ENCODE results near the gene CCDC33.
"Not testable (repeated sequence)": the region's sequence is repeated elsewhere in the genome, so short reads cannot be mapped to it uniquely, and the experiment has no call there.

Gene CCDC33

GRCh38 chr15:74336061-74337005 is 100.2 kb downstream of the CCDC33 start:
- DNase-seq (ENCODE audit: low spot score) = no peak

- no peak for DNase-seq (ENCODE audit: low spot score)
Measured at GRCh38 chr15:74337146-74337545, 101.0 kb downstream of the CCDC33 start.

- DNase-seq (ENCODE audit: low spot score) = no peak
Measured at GRCh38 chr15:74337607-74338211, 101.6 kb downstream of the CCDC33 start.

GRCh38 chr15:74338676-74339075 is 102.5 kb downstream of the CCDC33 start:
- DNase-seq (ENCODE audit: low spot score) = no peak

- DNase-seq (ENCODE audit: low spot score) = no peak
Measured at GRCh38 chr15:74339371-74339770, 103.2 kb downstream of the CCDC33 start.

- DNase-seq (ENCODE audit: low spot score) = no peak
Measured at GRCh38 chr15:74340150-74340549, 104.0 kb downstream of the CCDC33 start.

GRCh38 chr15:74343127-74343796 is 107.1 kb downstream of the CCDC33 start:
- DNase-seq (ENCODE audit: low spot score) = no peak

- no peak for DNase-seq (ENCODE audit: low spot score)
Measured at GRCh38 chr15:74343797-74344127, 107.6 kb downstream of the CCDC33 start.

- DNase-seq (ENCODE audit: low spot score) = no peak
Measured at GRCh38 chr15:74345051-74345450, 108.9 kb downstream of the CCDC33 start.

- DNase-seq (ENCODE audit: low spot score) = no peak
Measured at GRCh38 chr15:74347757-74348250, 111.7 kb downstream of the CCDC33 start.

GRCh38 chr15:74349241-74349778 is 113.2 kb downstream of the CCDC33 start:
- no peak for DNase-seq (ENCODE audit: low spot score)

- no peak for DNase-seq (ENCODE audit: low spot score)
Measured at GRCh38 chr15:74350295-74351275, 114.5 kb downstream of the CCDC33 start.

GRCh38 chr15:74351670-74352069 is 115.5 kb downstream of the CCDC33 start:
- no peak for DNase-seq (ENCODE audit: low spot score)

- DNase-seq (ENCODE audit: low spot score) = no peak
Measured at GRCh38 chr15:74352393-74352910, 116.3 kb downstream of the CCDC33 start.

GRCh38 chr15:74353992-74354391 is 117.9 kb downstream of the CCDC33 start:
- not testable (repeated sequence) for DNase-seq (ENCODE audit: low spot score)

- DNase-seq (ENCODE audit: low spot score) = not testable (repeated sequence)
Measured at GRCh38 chr15:74356050-74356449, 119.9 kb downstream of the CCDC33 start.

GRCh38 chr15:74357514-74357913 is 121.4 kb downstream of the CCDC33 start:
- DNase-seq (ENCODE audit: low spot score) = not testable (repeated sequence)

- DNase-seq (ENCODE audit: low spot score) = not testable (repeated sequence)
Measured at GRCh38 chr15:74359376-74359775, 123.2 kb downstream of the CCDC33 start.

- not testable (repeated sequence) for DNase-seq (ENCODE audit: low spot score)
Measured at GRCh38 chr15:74360855-74361254, 124.7 kb downstream of the CCDC33 start.

- no peak for DNase-seq (ENCODE audit: low spot score)
Measured at GRCh38 chr15:74362482-74362881, 126.4 kb downstream of the CCDC33 start.
